UCSD-AML1 (cell line): ENCODE data around the gene SMAD3.
A peak's percentile ranks its signal among the peaks of the same experiment; 100 is the strongest.

Experiments
- DNase-seq: peaks from one replicate; lab custom pipeline; 2025; ENCODE audit not compliant: unreplicated experiment; lab: John Stamatoyannopoulos, UW

SMAD3 gene

DNA sequence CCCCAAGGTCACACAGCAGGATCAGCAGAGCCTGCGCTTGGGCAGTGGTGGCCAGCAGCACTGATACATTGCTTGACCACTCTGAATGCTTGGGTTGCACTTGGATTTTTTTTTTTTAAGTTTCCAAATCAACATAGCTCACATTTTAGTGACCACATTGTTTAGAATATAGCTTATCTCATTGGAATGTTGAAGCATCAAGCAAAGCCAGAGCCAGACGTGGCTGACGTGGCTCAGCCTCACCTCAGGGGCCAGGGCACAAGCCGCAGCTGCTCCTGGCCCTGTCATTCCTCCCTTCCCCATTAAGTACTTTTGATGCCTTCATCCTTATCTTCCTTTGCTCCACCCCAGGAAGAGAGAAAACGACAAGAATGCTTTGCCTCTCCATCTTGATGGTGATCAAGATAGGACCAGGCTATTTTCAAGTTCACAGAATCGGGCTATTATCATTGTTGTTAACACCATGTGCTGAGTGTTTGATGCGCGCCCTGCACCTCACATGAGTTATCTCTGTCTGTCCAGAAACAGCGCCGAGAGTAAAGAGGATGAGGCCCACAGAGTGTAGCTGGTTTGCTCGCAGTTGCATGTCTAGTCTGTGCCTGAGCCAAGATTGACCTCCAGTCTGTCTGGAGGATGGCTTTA is 113.3 kb downstream of the SMAD3 start:
- DNase-seq, result no peak

DNA sequence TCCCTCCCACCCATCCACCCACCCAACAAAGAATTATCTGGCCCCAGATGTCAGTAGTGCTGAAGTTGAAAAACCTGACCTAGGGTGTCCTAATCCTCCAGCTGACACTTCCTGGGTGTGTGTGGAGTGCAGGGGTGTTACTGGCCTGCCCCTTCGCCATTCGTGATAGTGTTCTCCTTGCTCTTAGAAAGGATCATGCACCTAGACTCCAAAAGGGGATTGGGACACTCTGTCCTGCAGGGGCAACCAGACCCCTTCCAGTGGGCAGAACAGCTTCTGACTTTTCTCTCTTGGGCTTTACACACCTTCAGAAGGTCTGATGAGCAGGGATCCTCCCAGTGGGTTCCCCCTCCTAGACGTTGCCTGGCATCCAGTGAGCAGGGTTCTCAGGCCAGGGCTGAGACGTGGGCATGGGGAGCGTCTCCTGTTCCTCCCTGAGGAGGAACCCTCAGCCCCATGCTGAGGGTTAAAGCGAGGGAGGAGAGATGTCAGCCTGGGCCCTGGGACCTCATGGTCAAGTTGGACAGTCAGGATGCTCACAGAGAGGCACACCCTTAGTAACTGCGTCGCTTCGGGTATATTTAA is 114.1 kb downstream of the SMAD3 start:
- DNase-seq, result no peak

DNA sequence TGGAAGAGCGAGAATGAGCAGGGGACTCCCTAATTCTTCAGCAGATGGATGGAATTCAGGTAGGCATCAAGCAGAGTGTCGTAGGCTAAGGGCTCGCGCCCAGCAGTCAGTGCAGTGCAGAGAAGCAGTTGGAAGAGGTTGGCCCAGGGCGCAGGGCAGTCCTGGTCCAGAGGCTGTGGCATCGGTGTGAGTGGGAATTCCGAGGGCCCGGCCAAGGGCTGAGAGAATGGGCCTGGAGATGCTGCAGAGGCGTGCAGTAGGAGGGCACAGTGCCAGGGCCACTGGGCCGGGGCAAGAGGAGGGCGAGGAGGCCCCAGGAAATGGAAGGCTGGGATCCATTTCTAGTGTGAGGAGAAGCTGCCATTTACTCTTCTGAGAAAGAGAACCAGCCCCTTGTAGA is 114.6 kb downstream of the SMAD3 start:
- DNase-seq, result no peak

DNA sequence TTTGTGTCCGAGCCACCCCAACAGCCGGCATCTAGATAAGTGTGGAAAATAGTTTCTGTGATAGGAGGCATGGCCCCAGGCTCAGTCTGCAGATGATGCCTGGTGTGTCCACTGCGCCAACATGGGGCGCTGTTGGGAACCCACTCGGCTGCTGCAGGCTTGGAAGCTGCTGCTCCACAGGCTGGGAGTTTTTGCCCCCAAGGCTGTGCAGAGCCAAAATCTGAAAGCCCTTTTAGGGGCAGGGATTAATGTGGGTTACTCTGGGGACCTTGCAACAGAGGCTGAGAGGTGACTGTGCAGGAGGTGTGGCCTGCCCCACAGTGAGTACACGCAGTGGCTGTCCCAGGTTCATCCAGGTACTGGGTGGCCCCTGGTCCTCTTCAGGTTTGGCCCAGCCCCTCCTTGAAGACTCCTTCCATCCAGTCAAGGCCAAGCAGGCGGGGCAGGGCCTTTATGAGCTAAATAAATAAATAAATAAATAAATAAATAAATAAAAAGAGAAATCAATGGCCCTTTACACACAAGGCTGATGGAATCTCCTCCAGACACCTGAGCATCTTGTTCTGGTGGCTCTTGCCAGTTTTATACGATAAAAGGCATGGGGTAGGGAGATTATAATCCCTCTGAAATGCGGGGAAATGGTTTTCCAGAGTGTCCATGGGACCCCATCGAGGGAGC is 115.3 kb downstream of the SMAD3 start:
- peak; percentile 22 for DNase-seq

DNA sequence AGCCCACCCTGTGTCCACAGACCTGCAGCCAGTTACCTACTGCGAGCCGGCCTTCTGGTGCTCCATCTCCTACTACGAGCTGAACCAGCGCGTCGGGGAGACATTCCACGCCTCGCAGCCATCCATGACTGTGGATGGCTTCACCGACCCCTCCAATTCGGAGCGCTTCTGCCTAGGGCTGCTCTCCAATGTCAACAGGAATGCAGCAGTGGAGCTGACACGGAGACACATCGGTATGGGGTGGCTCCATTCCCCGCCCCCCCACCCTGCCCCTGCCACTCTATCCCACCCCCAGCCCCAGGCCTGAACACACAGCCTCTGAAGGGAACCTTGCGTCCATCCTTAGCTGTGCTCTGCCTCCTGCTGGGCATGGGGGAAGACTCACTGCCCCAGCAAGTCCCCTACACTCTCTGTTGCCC is 115.8 kb downstream of the SMAD3 start:
- no peak for DNase-seq

DNA sequence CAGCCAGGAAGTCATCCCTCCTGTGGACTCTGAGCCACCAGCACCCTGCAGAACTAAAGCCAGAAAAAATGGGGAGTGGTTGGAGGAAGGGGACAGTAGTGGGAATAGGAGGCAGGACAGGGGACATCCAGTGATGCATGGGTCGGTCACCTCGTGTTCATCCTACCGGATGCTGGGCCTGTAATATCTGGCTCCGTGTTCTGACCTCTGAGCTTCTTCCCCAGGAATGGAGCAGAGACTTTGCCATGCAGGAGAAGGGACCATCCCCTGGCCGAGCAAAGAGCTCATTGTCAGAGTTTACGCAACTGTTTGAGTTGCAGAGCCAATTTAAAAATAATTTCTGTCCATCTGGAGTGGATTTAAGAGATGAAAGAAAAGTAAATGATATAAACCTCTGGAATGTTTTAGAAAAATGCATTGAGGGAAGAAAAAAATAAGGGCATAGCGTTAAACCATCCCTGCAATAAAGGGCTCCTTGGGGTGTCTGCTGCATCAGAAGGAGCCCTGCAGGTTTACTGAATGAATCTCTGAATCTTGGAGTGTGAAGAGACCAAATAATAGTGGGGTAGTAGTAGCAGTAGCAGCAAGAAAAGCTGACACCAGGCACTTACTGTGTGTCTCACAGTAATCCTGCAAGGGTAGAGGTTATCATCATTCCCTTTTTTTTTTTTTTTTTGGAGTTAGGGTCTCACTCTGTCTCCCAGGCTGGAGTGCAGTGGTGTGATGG is 118.2 kb downstream of the SMAD3 start:
- DNase-seq, result no peak

DNA sequence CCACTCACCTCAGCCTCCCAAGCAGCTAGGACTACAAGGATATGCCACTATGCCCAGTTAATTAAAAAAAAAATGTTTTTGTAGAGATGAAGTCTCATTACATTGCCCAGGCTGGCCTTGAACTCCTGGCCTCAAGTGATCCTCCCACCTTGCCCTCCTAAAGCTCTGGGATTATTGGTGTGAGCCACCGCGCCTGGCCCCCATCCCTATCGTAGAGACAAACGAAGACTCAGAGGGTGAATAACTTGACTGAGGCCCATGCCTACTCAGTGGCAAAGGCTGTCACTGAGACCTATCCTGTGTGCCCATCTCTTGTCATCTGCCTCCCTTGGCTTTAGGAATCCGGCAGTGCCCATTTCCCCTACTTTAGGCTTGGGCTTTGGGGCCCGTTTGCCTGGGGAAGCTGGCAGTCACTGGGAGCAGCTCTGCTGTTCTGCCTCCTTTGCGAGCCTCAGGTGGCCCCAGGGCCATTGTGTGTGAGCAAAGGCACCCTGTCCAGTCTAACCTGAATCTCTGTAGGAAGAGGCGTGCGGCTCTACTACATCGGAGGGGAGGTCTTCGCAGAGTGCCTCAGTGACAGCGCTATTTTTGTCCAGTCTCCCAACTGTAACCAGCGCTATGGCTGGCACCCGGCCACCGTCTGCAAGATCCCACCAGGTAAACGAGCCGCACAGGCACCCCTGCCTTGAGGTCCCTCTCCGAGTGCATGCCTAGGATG is 119.0 kb downstream of the SMAD3 start:
- no peak for DNase-seq

DNA sequence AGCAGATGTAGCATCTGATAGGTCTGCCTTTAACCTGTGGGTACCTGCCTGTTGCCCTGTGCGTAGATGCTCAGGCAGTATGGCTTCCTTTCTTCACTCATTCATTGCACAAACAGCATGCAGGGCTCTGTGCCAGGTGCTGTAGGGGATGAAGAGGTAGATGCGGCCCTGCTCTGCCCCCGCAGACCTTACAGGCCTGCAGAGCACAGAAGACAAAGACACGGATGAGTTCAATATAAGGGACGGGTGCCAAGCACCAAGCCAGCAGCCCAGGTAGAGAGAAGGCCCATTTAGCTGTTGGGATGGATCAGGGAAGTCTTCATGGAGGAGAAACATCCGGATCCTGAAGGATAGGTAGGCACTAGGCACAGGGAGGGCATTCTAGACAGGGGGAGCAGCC is 119.6 kb downstream of the SMAD3 start:
- DNase-seq, result no peak

DNA sequence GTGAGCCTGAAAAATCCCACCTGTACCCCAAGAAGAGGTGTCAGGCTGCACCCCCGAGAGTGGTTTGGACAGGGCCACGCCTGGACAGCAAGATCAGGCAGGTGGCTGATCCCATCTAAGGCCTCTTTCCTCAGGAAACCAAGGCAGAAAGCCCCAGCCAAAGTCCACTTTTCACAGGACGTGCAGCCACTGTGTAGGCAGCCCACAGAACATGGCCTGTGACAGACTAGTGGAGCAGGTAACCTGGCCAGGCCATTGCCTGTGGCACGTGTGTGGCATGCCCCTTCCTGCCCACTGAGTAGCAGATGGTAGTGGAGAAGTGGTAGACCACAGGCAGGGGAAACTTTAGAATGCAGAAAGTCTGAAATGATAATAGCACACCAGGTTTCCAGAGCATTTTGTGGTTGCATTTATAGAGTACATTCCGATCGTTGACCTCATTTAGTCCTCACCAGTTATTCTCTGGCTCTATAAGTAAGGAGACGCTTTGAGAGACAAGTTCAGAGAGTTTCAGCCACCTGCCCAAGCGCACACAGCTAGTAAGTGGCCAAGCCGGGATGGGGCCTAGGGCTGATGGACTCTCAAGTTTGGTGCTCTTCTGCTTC is 120.3 kb downstream of the SMAD3 start:
- peak; percentile 35 for DNase-seq

DNA sequence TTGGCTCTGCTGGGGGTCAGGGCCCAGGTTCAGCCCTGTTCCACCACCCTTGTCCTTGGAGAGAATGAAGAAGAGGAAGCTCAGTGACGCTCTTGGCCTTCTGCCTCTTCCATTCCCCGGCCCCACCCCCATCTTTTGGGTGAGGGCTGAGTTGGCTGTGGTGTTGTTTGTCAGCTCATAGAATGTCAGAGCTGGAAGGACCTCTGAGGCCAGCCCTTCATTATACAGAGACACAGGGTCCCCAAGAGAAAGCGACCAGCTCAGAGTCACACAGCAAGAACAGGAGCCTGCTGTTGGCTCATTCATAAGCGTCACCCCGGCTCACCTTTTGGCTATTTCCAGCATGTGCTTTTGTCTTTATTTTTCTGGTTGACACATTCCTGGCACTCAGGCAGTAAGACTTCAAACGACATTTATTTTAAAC is 120.8 kb downstream of the SMAD3 start:
- peak; percentile 27 for DNase-seq

DNA sequence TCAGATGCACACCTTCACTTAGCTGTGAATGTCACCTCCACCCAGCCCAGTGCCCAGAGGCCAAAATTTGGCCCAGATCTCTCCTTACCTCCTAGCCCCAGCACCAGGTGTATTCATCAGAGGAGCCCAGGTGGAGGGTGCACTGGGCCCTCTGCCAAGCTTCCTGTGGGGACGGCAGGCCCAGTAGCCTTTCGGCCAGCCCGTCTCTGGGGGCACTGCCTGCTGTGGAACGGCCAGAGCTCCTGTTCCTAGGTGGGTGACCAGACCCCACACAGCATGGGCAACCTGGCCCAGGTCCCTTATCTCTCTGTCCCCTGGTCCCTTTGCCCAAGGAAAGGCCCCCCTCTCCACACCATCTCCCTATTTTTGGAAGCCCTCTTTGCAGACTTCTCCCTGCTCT is 121.3 kb downstream of the SMAD3 start:
- no peak for DNase-seq

DNA sequence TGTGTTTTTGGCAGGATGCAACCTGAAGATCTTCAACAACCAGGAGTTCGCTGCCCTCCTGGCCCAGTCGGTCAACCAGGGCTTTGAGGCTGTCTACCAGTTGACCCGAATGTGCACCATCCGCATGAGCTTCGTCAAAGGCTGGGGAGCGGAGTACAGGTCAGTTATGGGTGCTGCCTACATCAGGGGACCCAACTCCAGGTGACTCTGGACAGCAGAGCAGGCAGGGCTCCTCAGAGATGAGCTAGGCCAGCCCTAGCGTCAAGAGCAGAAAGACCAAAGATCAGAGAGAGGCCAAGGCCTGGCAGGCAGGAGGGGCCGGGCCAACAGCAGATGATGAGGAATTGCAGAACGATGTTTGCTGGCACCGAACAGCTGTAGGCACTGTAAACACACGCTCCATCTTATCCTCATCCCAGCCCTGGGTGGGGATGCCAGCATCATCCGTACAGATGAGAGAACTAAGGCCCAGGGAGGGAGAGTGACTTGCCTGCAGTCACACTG is 122.0 kb downstream of the SMAD3 start:
- DNase-seq, result no peak

DNA sequence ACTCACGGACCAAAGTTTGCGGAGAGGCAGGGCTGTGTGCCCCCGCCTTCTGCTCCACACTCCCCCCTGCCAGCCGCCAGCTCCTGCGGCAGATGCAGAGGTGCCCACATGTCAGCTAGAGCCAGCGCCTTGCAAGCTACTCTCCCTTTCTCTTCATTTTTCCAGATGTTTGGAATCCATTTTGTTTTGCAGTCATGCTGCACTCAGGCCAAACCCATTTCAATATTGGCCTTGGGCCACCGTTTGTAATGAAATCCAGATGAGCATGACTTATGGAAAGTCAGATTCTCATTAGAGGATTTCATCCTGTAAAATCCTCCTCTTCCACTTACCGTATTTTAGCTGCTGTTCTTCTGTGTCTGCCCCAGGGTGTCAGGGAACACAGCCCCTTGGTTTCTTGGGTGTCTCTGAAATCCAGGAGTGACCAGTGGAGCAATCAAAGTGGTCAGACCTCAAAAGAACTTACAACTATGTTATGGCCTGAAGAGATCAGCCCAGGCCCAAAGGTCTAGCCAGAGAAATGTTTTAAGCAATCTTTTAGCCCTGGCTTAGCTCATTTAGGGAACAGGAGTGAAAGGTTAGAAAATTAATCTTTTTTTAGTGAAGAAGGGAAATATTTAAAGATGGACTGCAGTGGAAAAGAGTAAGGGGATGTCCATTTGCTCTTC is 123.3 kb downstream of the SMAD3 start:
- no peak for DNase-seq

DNA sequence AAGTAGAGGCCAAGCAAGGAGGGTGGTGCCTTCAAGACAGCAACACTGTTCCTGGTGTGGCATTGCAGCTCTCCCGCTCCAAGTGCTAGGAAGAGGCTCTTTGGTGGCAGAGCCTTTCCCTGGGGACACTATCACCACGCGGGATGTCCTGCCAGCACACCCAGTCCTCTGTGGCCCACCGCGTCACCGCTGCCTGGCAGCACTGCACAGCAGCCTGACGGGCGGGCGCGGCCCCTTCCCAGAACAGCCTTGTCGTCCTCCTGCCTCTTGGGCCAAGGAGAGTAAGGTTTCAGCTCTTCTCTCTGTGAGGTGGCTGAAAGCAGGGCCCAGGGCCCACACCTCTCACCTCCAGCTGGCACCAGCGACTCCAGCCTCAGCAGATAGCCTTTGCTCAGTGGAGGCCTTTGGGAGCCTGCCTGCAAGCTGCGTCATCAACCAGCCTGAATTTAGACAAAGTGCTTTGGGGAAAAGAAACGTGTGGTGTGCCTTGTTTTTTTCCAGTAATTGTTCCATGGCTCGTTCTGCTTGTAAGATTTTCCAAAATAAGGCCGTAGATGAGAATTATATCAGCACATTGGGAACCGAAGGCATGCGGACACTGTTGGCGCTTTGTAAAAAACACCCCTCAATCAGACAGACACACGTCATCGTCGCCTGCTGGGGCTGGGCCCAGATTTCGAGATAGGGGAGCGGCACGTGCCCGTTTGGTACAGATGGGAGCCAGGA is 124.1 kb downstream of the SMAD3 start:
- no peak for DNase-seq

DNA sequence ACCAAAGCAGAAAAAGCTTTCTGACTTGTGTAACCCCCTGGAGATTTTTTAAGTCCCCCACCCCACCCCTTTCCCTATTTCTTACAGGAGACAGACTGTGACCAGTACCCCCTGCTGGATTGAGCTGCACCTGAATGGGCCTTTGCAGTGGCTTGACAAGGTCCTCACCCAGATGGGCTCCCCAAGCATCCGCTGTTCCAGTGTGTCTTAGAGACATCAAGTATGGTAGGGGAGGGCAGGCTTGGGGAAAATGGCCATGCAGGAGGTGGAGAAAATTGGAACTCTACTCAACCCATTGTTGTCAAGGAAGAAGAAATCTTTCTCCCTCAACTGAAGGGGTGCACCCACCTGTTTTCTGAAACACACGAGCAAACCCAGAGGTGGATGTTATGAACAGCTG is 124.9 kb downstream of the SMAD3 start:
- no peak for DNase-seq

DNA sequence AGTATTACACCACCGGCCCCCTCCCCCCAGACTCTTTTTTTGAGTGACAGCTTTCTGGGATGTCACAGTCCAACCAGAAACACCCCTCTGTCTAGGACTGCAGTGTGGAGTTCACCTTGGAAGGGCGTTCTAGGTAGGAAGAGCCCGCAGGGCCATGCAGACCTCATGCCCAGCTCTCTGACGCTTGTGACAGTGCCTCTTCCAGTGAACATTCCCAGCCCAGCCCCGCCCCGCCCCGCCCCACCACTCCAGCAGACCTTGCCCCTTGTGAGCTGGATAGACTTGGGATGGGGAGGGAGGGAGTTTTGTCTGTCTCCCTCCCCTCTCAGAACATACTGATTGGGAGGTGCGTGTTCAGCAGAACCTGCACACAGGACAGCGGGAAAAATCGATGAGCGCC is 125.4 kb downstream of the SMAD3 start:
- DNase-seq, result no peak

DNA sequence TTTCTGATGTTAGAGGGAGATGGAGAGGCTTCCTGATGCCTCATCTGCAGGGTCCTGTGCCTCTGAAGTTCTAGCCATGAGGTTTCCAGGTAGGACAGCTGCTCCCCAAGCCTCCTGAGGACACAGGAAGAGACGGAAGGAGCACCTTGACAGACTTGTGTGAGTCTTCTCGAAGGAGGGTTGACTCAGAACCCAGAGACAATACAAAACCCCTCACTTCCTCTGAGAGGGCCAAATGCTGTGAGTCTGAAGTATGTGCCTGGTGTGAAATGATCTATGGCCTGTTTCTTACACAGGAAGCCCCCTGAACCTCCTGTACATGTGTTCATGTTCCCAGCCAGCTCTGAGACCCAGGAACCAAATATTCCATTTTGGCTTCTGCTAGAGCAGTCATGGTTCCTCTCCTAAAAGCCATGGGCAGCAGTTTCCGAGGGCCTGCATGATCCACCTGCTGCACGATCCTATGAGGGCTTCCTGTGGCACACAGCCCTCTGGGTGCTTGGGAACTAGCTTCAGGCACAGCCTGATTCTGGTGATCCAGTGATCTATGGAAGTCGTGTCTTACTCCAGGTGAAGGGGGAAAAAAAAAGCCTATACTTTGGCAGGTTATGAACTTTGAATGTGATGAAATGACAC is 126.9 kb downstream of the SMAD3 start:
- DNase-seq, result no peak

DNA sequence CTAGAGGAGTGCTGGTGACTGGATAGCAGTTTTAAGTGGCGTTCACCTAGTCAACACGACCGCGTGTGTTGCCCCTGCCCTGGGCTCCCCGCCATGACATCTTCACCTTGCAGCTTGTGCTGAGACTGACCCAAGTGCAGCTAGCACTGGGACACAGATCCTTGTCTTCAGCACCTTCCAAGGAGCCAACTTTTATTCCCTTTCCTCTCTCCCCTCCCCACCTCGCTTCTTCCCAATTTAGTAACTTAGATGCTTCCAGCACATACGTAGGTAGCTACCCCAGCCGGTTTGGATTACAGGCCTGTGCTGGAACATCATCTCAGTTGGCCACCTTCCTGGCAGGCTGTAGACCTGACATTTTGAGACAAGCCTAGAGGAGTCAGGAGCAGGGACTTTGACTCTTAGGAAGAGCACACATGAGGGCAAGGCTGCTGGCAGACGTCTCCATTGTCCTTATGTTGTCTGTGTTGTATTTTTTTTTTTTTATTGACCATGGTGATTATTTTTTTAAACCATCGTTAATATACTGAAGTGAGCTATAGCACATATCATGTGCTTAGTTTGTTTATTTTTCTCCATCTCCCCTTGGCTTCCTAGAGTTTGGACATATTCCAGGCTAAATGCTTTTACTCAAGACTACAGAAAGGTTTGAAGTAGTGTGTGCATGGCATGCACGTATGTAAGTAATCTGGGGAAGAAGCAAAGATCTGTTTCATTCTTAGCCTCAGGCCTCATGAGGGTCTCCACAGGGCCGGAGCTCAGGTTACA is 128.0 kb downstream of the SMAD3 start:
- no peak for DNase-seq
